Kidney (tissue), 14 donors: ENCODE measurements around the gene LRRC49. TPM values are rescaled to one million over a fixed set of nuclear protein-coding genes. Genes with fewer than 3 reads are reported as not detected.
"Not testable (repeated sequence)": the region's sequence is repeated elsewhere in the genome, so short reads cannot be mapped to it uniquely, and the experiment has no call there.

Experiments
- DNase-seq, 5 donors: peaks; one replicate each; pipeline ENCODE4 v3.0.0-alpha.2; 2013 to 2020
- FAIRE-seq: peaks from 2 replicates; lab custom pipeline; 2012; peaks lifted over from hg19 to GRCh38; lab: Jason Lieb, UNC
- H3K27ac ChIP-seq, 2 donors: one replicate each; pipeline ENCODE4 v1.7.0; 2013; ENCODE audit warnings: low read depth in 2 of 2, low read length in 2 of 2, inconsistent platforms in 1 of 2
- H3K27me3 ChIP-seq: one replicate; pipeline ENCODE4 v1.7.1; 2013; ENCODE audit warnings: low read length, inconsistent platforms; ENCODE audit not compliant: control insufficient read depth, insufficient read depth
- H3K36me3 ChIP-seq, 3 donors: one replicate each; pipeline versions ENCODE4 v1.7.0 to v1.7.1; 2013; ENCODE audit warnings: low read length in 3 of 3, control low read depth in 1 of 3, inconsistent platforms in 1 of 3; ENCODE audit not compliant: insufficient read depth in 3 of 3, control insufficient read depth in 2 of 3
- H3K4me1 ChIP-seq, 3 donors: one replicate each; pipeline versions ENCODE4 v1.7.0 to v1.7.1; 2013; ENCODE audit warnings: low read length in 3 of 3, inconsistent platforms in 1 of 3, low read depth in 1 of 3; ENCODE audit not compliant: control insufficient read depth in 2 of 3, insufficient read depth in 2 of 3
- H3K4me3 ChIP-seq, 3 donors: one replicate each; pipeline versions ENCODE4 v1.7.0 to v1.8.1; 2013; ENCODE audit warnings: low read length in 3 of 3, control low read depth in 1 of 3, inconsistent platforms in 1 of 3
- H3K9ac ChIP-seq, 3 donors: one replicate each; pipeline versions ENCODE4 v1.7.0 to v1.7.1; 2013; ENCODE audit warnings: low read length in 3 of 3, control low read depth in 1 of 3, inconsistent platforms in 1 of 3
- H3K9me3 ChIP-seq, 3 donors: one replicate each; pipeline versions ENCODE4 v1.7.0 to v1.7.1; 2013; ENCODE audit warnings: low read length in 3 of 3, control low read depth in 1 of 3, inconsistent platforms in 1 of 3; ENCODE audit not compliant: control insufficient read depth in 2 of 3, insufficient read depth in 1 of 3
- CTCF ChIP-seq: IDR thresholded peaks from 3 replicates; pipeline ENCODE4 v1.5.1; 2012; ENCODE audit warnings: mild to moderate bottlenecking, moderate library complexity, borderline replicate concordance; ENCODE audit not compliant: insufficient read depth; ENCODE audit errors: extremely low read depth
- intact Hi-C: fragments of 100-400 bp; cut with DNase I; formaldehyde crosslinking; loops from one replicate; pipeline ENCODE4 v1.11.1; 2022
- polyA plus RNA-seq: library from polyadenylated mRNA; stranded (reverse); fragments of 350-450 nt; fragmentation: Illumina TruSeq; extraction: RNeasy Lipid Tissue Mini Kit (QIAGEN cat#74804); gene quantifications from one replicate; pipeline ENCODE4 v1.2.3, GENCODE V29; 2014; ENCODE audit warnings: low read depth, low replicate concordance; ENCODE audit not compliant: insufficient read depth
- total RNA-seq: library from RNA; stranded (reverse); fragmentation: NEBNext Ultra II Directional; extraction: Animal tissue kit (Norgen Biotek cat#: 25700); gene quantifications from one replicate; pipeline ENCODE4 v1.2.1, GENCODE V29; 2021
- donor health status: control.
- donor health status: control.
- donor health status: control.
- donor health status: control.
- donor health status: control.
- donor health status: DM: yes; HTN: yes; CAD: no.
- donor health status: Normal renal cell carcinoma (clear cell type).

Gene LRRC49
- total and polyA plus RNA-seq, 2 donors from 2014 or later = 13.2 to 14.2 TPM

GRCh38 chr15:70922119-70922518 is 29.5 kb downstream of the LRRC49 start:
- intact Hi-C loops = no loop called here
- Histone ChIP-seq H3K9me3 (no peaks in the 10 kb centered on the region), H3K27ac (no peak overlapping the region), H3K36me3 (no peaks in the 10 kb centered on the region), H3K27me3 (no peaks in the 10 kb centered on the region), H3K4me1 (no peaks in the 10 kb centered on the region), H3K4me3 (no peak overlapping the region), H3K9ac (no peak overlapping the region)
- no peak for TF ChIP-seq CTCF
- FAIRE-seq (no peak), DNase-seq (no peak)

GRCh38 chr15:70923311-70924080 is 30.9 kb downstream of the LRRC49 start:
- FAIRE-seq = no peak
- Histone ChIP-seq H3K27ac (no peak overlapping the region), H3K9ac (no peak overlapping the region), H3K36me3 (no peaks in the 10 kb centered on the region), H3K27me3 (no peaks in the 10 kb centered on the region), H3K4me3 (no peak overlapping the region), H3K4me1 (no peaks in the 10 kb centered on the region), H3K9me3 (no peaks in the 10 kb centered on the region)
- intact Hi-C loops = no loop called here
- no peak for TF ChIP-seq CTCF
- no peak for DNase-seq

- H3K27ac ChIP-seq, intact Hi-C loops, H3K36me3 ChIP-seq, H3K9ac ChIP-seq, H3K4me1 ChIP-seq, H3K4me3 ChIP-seq, H3K9me3 ChIP-seq, H3K27me3 ChIP-seq, DNase-seq, FAIRE-seq: not testable (repeated sequence)
Measured at GRCh38 chr15:70926914-70927313, 34.3 kb downstream of the LRRC49 start.

- TF ChIP-seq CTCF = no peak
- intact Hi-C loops = no loop called here
- FAIRE-seq (no peak), DNase-seq (no peak)
- no peak overlapping the region for H3K9ac ChIP-seq
- H3K4me1 ChIP-seq = no peaks in the 10 kb centered on the region
- no peak overlapping the region for H3K4me3 ChIP-seq
- no peaks in the 10 kb centered on the region for H3K36me3 ChIP-seq
- no peaks in the 10 kb centered on the region for H3K27me3 ChIP-seq
- H3K27ac ChIP-seq = no peak overlapping the region
- H3K9me3 ChIP-seq = no peaks in the 10 kb centered on the region
Measured at GRCh38 chr15:70931821-70932220, 39.2 kb downstream of the LRRC49 start.
